Upper lobe of left lung (tissue), 4 donors: ENCODE measurements around the gene GPR137.

Source experiments
- CTCF ChIP-seq, 6 experiments: fragments of 450-650 bp in 4 of 6; fragments of 200-600 bp in 2 of 6; sonication (generic) in 2 of 6; IDR thresholded peaks; one replicate each; pipeline ENCODE4 v1.5.1; 2016 to 2019; ENCODE audit warnings: antibody characterized with exemption in 6 of 6
- EP300 ChIP-seq, 4 donors: sonication (generic); formaldehyde crosslinking; IDR thresholded peaks; one replicate each; pipeline ENCODE4 v1.5.1; 2017; ENCODE audit warnings: antibody characterized with exemption in 4 of 4, control low read depth in 2 of 4
- POLR2A ChIP-seq, 4 donors: fragments of 450-650 bp; IDR thresholded peaks; one replicate each; pipeline ENCODE4 v1.5.1; 2016 to 2017; ENCODE audit warnings: antibody characterized with exemption in 4 of 4, mild to moderate bottlenecking in 2 of 4
- POLR2AphosphoS5 ChIP-seq, 2 donors: sonication (generic); formaldehyde crosslinking; IDR thresholded peaks; one replicate each; pipeline ENCODE4 v1.5.1; 2017; ENCODE audit warnings: antibody characterized with exemption in 2 of 2

GRCh38 chr11:64267207-64267945, 18.3 kb upstream of the GPR137 start:
- no peak for TF ChIP-seq CTCF (IDR thresholded peaks at IDR 0.05)
- TF ChIP-seq POLR2A (IDR thresholded peaks at IDR 0.05) = no peak
- TF ChIP-seq POLR2AphosphoS5 (IDR thresholded peaks at IDR 0.05) = no peak
- no peak for TF ChIP-seq EP300 (IDR thresholded peaks at IDR 0.05)
